Measurements from ENCODE around the gene FPGS.
"Not testable (repeated sequence)": the region's sequence is repeated elsewhere in the genome, so short reads cannot be mapped to it uniquely, and the experiment has no call there.

Gene FPGS

DNA sequence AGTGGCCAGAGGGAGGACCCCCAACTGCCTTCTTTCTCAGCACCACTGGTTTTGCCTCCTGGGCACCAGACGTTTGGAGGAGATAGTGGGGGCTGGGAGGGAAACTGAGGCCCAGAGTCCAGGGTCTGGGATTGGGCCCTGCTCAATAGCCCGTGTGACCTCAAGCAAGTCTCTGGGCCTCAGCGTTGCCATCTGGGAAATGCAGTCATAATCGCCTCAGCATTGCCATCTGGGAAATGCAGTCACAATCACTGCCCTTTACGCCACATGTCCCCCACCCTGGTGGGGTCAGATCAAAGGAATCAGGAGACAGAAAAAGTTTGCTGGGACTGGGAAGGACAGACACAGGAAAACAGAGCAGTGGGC, 25.8 kb upstream of the FPGS start:
- CTCF ChIA-PET = interaction anchor here (0.7 to 1.3 kb wide), 3 partner anchors 9 to 130 kb away, joined by 3 to 4 read pairs (median 3); partner anchors contain the start of genes CDK9 and TOR2A
- no peak for DNase-seq
- H3K9me3 Mint-ChIP-seq = no peaks in the 10 kb centered on the region
- H3K36me3 Mint-ChIP-seq = peaks cover 39% of the 10 kb centered on the region
- peak overlapping the region; percentile 89 for H3K4me3 Mint-ChIP-seq
- H3K27ac Mint-ChIP-seq = peak overlapping the region; percentile 83
- no peaks in the 10 kb centered on the region for H3K27me3 Mint-ChIP-seq
- H3K4me1 Mint-ChIP-seq = peaks cover 66% of the 10 kb centered on the region

DNA sequence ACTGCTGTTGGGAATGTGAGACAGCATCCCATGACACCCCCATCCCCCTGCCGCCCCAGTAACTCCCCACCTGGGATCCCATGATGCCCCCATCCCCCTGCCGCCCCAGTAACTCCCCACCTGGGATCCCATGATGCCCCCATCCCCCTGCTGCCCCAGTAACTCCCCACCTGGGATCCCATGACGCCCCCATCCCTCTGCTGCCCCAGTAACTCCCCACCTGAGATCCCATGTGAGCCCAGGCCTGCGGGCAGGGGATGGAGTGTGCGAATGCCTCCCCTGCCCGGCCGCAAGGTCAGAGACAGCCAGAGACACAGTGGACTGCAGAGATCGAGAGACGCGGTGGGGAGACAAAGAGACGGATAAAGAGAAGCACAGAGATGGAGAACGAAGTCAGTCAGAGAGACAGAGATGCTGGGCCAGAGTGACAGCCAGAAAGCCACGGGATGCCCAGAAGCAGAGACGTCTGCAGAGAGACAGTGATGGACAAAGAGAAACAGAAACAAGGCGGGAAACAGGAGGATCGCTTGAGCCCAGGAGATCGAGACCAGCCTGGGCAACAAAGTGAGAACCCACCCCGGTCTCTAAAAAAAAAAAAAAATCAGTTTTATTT, 25.2 kb upstream of the FPGS start:
- peak overlapping the region; percentile 89 for H3K4me3 Mint-ChIP-seq
- no peaks in the 10 kb centered on the region for H3K9me3 Mint-ChIP-seq
- no peaks in the 10 kb centered on the region for H3K27me3 Mint-ChIP-seq
- peak overlapping the region; percentile 83 for H3K27ac Mint-ChIP-seq
- H3K36me3 Mint-ChIP-seq = peaks cover 36% of the 10 kb centered on the region
- CTCF ChIA-PET = interaction anchor here (1.5 to 2.5 kb wide), 2 partner anchors 10 to 43 kb away, joined by 7 read pairs; partner anchors contain the start of gene TOR2A
- DNase-seq = peak; percentile 44
- H3K4me1 Mint-ChIP-seq = peaks cover 65% of the 10 kb centered on the region

DNA sequence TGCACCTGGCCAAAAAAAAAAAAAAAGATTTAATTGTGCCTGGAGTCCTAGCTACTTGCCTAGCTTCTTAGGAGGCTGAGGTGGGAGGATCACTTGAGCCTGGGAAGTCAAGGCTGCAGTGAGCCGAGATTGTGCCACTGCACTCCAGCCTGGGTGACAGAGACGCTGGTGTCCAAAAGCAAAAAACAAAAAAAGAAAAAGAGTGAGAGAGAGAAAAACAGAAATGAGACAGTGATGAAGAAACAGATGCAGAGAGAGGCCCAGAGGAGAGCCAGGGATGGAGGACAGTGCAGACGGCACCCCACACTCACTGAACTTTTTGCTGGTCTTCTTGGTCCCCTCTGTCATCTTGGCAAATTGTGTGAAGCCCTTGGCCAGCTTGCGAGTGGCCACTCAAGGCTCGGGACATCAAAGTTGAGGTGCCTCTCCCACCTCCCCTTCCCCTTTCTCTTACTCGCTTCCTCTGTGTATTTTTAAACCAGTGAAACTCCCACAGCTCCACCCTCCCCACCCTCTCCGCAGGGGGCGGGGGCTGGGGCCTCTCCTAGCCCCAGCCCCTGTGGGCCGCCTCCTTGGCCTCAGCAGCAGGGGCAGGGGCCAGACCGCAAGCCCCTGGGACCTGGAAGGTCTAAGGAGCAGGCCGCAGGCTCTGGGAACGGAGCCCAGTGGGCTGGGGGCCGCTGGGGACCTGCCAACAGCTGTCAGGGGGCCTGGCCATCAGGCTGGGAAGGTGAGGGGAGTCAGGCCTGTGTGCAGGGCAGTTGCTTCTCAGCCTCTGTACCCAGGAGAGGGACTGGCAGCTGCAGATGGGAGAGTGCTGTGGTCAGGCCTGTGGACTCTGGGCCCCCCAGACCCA, 24.2 kb upstream of the FPGS start, which contains the start of gene SH2D3C:
Gene SH2D3C, minus strand, starts transcription at position 387 of the 856 bp plus-strand sequence. Its CDS starts 39 bp downstream, at position 348.
- Mint-ChIP-seq H3K4me1 (peaks cover 67% of the 10 kb centered on the region), H3K4me3 (peak within 1 kb of the TSS; percentile 89), H3K27me3 (no peaks in the 10 kb centered on the region), H3K27ac (peak within 1 kb of the TSS; percentile 99), H3K9me3 (no peaks in the 10 kb centered on the region), H3K36me3 (peaks cover 30% of the 10 kb centered on the region)
- peak; percentile 76 for DNase-seq
- CTCF ChIA-PET = interaction anchor here (0.8 to 2.5 kb wide), 5 partner anchors 8 to 142 kb away, joined by 3 to 7 read pairs (median 5); partner anchors contain the start of gene TOR2A

DNA sequence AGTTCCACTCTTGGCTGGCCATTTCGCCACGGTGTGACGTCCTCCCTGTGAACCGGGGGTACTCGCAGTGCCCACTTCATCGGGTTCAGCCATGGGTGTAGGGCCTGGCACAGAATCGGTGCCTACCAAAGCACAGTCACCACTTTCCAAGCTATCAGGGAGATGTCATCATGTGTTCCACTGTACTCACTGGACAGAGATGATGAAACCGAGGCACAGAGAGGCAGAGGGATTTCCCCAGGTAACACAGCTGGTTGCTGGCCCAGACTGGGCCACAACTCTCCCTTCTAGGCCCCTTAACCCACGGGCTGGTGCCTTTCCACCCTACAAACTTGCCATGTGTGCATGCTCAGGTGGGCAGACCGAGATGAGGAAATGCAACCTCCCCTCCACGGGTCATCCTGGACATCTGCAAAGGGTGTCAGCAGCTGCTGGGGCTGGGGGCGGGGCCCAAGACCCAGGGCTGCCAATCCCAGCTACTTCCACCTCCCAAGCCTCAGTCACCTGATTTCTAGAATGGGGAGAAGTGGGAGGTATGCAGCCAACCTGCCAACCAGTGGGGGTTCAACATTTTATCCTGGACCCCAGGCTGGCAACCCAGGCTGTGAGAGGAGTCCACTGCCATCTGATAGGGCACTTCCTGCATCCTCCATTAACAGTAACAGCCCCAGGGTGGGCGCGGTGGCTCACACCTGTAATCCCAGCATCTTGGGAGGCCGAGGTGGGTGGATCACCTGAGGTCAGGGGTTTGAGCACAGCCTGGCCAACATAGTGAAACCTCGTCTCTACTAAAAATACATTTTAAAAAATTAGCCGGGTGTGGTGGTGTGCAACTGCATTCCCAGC, 23.3 kb upstream of the FPGS start:
- CTCF ChIA-PET = interaction anchor here (0.8 to 2.5 kb wide), 5 partner anchors 9 to 141 kb away, joined by 3 to 7 read pairs (median 5); partner anchors contain the start of gene TOR2A
- H3K4me1 Mint-ChIP-seq = peaks cover 70% of the 10 kb centered on the region

DNA sequence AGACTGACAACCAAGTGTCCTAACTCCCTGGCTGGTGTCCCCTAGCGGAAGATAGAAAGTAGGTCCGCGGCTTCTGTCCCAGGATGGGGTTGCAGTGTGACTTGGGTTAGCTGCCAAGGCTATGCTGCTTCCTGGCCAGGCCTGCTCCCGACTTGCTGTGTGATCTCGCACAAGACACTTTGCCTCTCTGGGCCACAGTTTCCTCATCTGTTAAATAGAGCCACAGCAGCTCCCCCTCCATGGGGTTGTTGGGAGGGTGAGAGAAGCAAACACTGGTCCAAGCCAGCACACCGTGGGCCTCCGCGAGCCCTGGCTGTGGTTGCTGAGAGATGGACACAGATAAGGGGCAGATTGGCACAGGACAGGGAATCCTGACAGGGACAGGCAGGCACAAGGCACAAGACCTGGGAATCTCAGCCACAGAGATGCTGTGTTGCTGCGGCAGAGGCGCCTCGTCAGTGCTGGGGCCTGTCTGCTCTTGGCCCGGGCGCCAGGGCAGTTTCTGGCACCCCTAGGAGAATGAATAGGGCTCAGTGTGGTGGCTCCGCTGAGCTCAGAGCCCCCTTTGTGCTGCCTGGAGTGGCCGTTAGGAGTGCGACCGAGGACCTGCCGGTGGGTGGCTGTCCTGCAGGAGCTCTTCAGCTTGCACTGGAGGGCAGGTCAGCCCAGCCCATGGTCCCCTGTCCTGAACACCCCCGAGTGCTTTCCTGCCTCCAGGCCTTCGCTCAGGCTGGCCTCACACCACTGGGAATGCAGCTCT, 22.4 kb upstream of the FPGS start:
- Mint-ChIP-seq H3K9me3 (no peaks in the 10 kb centered on the region), H3K27ac (peak overlapping the region; percentile 99), H3K4me1 (peaks cover 69% of the 10 kb centered on the region), H3K27me3 (no peaks in the 10 kb centered on the region), H3K4me3 (no peak overlapping the region), H3K36me3 (peaks cover 19% of the 10 kb centered on the region)
- CTCF ChIA-PET = interaction anchor here (0.6 to 2.5 kb wide), 3 partner anchors 13 to 45 kb away, joined by 3 to 7 read pairs (median 3); partner anchors contain the start of gene TOR2A
- DNase-seq = no peak

More for the DNA sequence above, 23.3 kb upstream of the FPGS start:
- peaks cover 21% of the 10 kb centered on the region for H3K36me3 Mint-ChIP-seq
- H3K9me3 Mint-ChIP-seq = no peaks in the 10 kb centered on the region
- no peaks in the 10 kb centered on the region for H3K27me3 Mint-ChIP-seq
- H3K27ac Mint-ChIP-seq = peak overlapping the region; percentile 99
- peak overlapping the region; percentile 89 for H3K4me3 Mint-ChIP-seq
- DNase-seq = peak; percentile 65

DNA sequence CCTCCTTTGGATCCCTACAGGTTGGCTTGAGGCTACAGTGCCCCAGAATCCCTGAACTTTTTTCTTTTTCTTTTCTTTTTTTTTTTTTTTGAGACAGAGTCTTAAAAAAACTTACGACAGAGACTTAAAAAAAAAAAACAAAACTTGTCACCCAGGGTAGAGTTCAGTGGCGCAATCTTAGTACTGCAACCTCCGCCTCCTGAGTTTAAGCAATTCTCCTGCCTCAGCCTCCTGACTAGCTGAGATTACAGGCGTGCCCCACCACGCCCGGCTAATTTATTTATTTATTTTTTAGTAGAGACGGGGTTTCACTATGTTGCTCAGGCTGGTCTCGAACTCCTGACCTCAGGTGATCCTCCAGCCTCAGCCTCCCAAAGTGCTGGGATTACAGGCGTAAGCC, 21.8 kb upstream of the FPGS start:
- peaks cover 67% of the 10 kb centered on the region for H3K4me1 Mint-ChIP-seq
- not testable (repeated sequence) for DNase-seq, H3K27me3 Mint-ChIP-seq, H3K4me3 Mint-ChIP-seq, H3K9me3 Mint-ChIP-seq
- peaks cover 19% of the 10 kb centered on the region for H3K36me3 Mint-ChIP-seq
- CTCF ChIA-PET = interaction anchor here (0.8 kb wide), 1 partner anchor 46 kb away, joined by 3 read pairs; the partner anchor contains the start of gene TOR2A
- peak overlapping the region; percentile 11 for H3K27ac Mint-ChIP-seq

DNA sequence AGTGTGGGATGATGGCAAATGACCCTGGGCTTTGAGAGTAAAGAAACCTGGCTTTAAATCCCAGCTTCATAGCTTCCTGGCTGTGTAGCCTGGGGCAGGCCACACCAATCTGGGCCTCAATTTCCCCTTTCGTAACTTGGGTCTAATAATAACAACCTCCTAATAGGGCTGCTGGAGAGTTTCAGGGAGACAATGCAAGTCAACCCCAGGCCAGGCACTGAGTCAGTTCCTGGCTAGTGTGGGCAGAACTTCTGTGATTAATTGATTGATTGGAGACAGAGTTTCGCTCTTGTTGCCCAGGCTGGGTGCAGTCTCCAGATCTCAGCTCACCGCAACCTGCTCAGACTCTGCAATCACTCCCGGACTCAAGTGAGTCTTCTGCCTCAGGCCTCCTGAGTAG, 20.9 kb upstream of the FPGS start:
- H3K4me1 Mint-ChIP-seq = peaks cover 63% of the 10 kb centered on the region
- CTCF ChIA-PET = interaction anchor here (4.4 kb wide), 1 partner anchor 47 kb away, joined by 34 read pairs; the partner anchor contains the start of gene TOR2A
- no peaks in the 10 kb centered on the region for H3K27me3 Mint-ChIP-seq

DNA sequence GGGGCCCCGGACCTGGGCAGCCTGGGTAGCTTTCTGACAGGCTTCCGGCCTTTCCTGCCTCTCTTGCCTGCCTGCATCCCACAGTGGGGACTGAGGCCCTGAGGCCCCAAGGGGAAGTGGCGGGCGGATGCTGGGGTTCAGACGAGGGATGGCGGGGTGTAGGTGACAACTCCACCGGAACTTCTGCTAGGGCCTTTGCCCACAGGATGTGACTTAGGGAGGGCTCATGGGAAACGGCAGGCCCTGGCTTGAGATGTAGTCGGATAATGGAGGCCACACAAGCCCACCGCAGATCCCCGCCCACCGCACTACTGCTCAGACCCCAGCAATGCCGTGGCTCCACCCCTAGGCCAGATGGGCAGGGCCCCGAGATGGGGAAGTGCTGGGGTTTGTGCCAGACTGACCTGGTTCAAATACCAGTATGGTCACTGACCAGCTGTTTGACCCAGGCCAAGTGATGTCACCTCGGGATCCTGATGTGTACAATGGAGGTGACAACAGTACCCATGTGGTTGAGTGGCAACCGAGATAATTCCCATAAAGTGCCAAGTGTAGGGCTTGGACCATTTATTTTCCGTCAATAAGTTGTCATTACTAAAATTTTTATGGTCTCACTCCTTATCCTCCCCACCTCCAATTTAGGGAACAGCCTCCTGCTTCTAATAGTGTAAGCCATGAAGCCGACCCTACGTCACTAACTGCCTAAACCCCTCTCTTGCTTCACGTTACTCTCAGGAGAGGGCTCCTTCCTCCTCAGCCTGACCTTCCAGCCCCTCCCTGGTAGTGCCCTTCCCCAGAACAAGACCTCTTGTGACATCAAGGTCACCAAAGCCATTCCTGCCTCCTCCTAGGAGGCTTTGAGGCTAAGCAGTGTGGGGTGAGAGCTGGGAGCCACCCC, 19.3 kb upstream of the FPGS start:
- peak; percentile 89 for DNase-seq
- H3K4me3 Mint-ChIP-seq = peak overlapping the region; percentile 75
- no peaks in the 10 kb centered on the region for H3K9me3 Mint-ChIP-seq
- peaks cover 74% of the 10 kb centered on the region for H3K4me1 Mint-ChIP-seq
- H3K27ac Mint-ChIP-seq = peak overlapping the region; percentile 96
- H3K36me3 Mint-ChIP-seq = peaks cover 20% of the 10 kb centered on the region
- CTCF ChIA-PET = interaction anchor here (1.1 to 4.4 kb wide), 8 partner anchors 12 to 89 kb away, joined by 3 to 34 read pairs (median 8); partner anchors contain the start of gene TOR2A
- no peaks in the 10 kb centered on the region for H3K27me3 Mint-ChIP-seq

More for the DNA sequence above, 20.9 kb upstream of the FPGS start:
- H3K4me3 Mint-ChIP-seq = peak overlapping the region; percentile 45
- H3K9me3 Mint-ChIP-seq = no peaks in the 10 kb centered on the region
- DNase-seq = no peak
- peak overlapping the region; percentile 80 for H3K27ac Mint-ChIP-seq
- peaks cover 17% of the 10 kb centered on the region for H3K36me3 Mint-ChIP-seq

DNA sequence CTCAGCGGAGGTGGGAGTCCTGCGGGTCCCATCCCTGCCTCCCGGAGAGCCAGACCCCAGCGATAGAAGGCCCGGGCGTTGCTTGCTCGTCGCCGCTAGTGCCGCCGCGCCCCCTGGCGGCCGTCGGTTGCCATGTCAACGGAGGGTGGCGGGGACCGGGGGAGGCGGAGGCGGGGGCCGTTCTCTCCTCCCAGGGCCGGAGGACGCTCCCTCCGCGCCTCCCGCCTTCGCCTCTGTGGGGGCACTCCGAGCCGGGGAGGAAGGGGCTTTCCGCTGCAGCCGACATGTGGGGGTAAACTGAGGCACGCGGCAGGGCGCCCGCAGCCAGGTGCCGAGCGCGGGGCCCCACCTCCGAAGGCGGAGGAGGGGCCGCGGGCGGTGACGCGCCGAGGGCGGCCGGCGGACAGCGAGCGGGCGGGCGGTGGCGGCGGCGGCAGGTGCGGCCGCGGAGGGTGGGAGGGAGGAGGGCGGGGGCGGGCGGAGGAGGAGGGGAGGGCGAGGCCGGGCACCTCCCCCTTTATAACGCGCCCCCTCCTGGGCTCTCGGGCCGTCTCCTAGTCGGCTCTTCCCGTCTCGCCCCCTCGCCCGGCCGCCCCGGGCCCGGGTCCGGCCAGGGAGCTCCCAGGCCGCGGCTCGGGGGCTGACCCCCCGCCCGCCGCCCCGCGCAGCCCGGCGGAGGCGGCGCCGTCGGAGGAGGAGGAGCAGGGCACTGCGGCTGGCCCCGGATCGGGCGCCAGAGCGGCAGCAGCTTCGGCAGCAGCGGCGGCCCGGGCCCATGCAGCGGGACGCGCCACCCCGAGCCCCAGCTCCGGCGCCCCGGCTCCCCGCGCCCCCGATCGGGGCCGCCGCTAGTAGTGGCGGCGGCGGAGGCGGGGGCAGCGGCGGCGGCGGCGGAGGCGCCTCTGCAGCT, 17.4 kb upstream of the FPGS start:
- CTCF ChIA-PET = interaction anchor here (0.6 to 4.4 kb wide), 21 partner anchors 9 to 136 kb away, joined by 3 to 34 read pairs (median 4); partner anchors contain the start of genes ST6GALNAC4 and TOR2A
- Mint-ChIP-seq H3K4me1 (peaks cover 75% of the 10 kb centered on the region), H3K27ac (peak overlapping the region; percentile 96)

DNA sequence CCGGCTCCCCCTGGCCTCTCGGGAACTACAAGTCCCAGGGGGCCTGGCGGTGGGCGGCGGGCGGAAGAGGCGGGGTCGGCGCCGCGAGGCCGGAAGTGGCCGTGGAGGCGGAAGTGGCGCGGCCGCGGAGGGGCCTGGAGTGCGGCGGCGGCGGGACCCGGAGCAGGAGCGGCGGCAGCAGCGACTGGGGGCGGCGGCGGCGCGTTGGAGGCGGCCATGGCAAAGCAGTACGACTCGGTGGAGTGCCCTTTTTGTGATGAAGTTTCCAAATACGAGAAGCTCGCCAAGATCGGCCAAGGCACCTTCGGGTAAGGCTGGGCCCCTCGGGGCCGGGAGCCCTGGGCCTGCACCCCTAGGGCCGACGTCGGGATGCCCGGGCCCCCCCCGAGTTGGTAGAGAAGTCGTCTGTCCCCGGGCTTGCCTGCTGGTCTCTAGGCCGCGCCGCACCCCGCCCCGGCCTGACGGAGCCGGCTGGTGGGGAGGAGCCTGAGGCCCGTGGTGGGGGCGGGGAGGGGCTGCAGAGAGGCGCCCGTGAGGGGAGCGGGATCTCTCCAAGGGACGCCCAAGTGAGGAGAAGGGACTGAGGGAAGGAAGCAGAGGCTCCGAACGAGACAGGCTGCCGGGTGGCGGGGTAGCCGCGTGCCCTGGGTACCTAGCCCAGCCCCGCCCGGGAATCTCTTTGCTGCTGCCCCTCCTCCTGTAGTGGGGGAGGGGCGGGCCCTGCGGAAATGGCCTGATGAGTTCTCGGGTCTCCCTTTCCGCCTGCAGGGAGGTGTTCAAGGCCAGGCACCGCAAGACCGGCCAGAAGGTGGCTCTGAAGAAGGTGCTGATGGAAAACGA, 16.5 kb upstream of the FPGS start, which contains the start of gene CDK9:
Gene CDK9, plus strand, starts transcription at position 102 of the 840 bp plus-strand sequence. Its CDS starts 115 bp downstream, at position 217.
- CTCF ChIA-PET = interaction anchor here (0.7 to 4.4 kb wide), 9 partner anchors 10 to 131 kb away, joined by 3 to 34 read pairs (median 7); partner anchors contain the start of genes ST6GALNAC4 and TOR2A
- peak within 1 kb of the TSS; percentile 96 for H3K27ac Mint-ChIP-seq
- peaks cover 74% of the 10 kb centered on the region for H3K4me1 Mint-ChIP-seq
- H3K4me3 Mint-ChIP-seq = peak within 1 kb of the TSS; percentile 95
- peaks cover 39% of the 10 kb centered on the region for H3K36me3 Mint-ChIP-seq
- peak; percentile 92 for DNase-seq
- no peaks in the 10 kb centered on the region for H3K9me3 Mint-ChIP-seq
- H3K27me3 Mint-ChIP-seq = no peaks in the 10 kb centered on the region

More for the DNA sequence above, 17.4 kb upstream of the FPGS start:
- Mint-ChIP-seq H3K36me3 (peaks cover 34% of the 10 kb centered on the region), H3K27me3 (no peaks in the 10 kb centered on the region), H3K9me3 (no peaks in the 10 kb centered on the region), H3K4me3 (peak overlapping the region; percentile 95)
- peak; percentile 91 for DNase-seq
